A673 (cell line): ENCODE results near the gene SLC7A1. TPM values are rescaled to one million over a fixed set of nuclear protein-coding genes. Genes with fewer than 3 reads are reported as not detected.

Experiments
- BruUV-seq: library from RNA; stranded (reverse); fragments of 400-500 nt; replicated peaks from 2 replicates; lab custom pipeline; 2021; lab: Mats Ljungman, UMichigan
- CTCF ChIA-PET: fragments of 300-600 bp; sonication (Branson Sonifier 250); formaldehyde crosslinking; loops from one replicate; lab custom pipeline; 2022; ENCODE audit warnings: antibody characterized with exemption; lab: Charles Lee
- POLR2A ChIA-PET: fragments of 300-600 bp; sonication (Branson Sonifier 250); formaldehyde crosslinking; loops from one replicate; lab custom pipeline; 2022; ENCODE audit warnings: antibody characterized with exemption; ENCODE audit not compliant: low non-redundant PET; lab: Charles Lee
- DNase-seq: peaks from one replicate; pipeline ENCODE4 v3.0.0-alpha.2; 2015; ENCODE audit warnings: low spot score
- H3K27ac ChIP-seq: fragments of 200-600 bp; sonication (generic); 2 replicates; pipeline ENCODE4 v1.5.1; 2016; ENCODE audit warnings: mixed run types, low read depth, mild to moderate bottlenecking, mixed read lengths, antibody characterized with exemption, low read length; ENCODE audit not compliant: poor library complexity, severe bottlenecking
- H3K27me3 ChIP-seq: fragments of 200-600 bp; sonication (generic); replicated peaks from 2 replicates; pipeline ENCODE4 v1.6.1; 2017; ENCODE audit warnings: mixed run types, low read depth, mild to moderate bottlenecking, mixed read lengths, antibody characterized with exemption, low read length; ENCODE audit not compliant: insufficient read depth, poor library complexity
- H3K36me3 ChIP-seq: fragments of 200-600 bp; sonication (generic); 2 replicates; pipeline ENCODE4 v1.6.1; 2016; ENCODE audit warnings: mixed run types, mild to moderate bottlenecking, mixed read lengths, antibody characterized with exemption, low read length; ENCODE audit not compliant: insufficient read depth, poor library complexity, severe bottlenecking
- H3K4me1 ChIP-seq: fragments of 200-600 bp; sonication (generic); 2 replicates; pipeline ENCODE4 v1.6.1; 2017; ENCODE audit warnings: mixed run types, mild to moderate bottlenecking, mixed read lengths, antibody characterized with exemption, low read length; ENCODE audit not compliant: insufficient read depth, poor library complexity, severe bottlenecking
- H3K4me3 ChIP-seq: fragments of 200-600 bp; sonication (generic); 2 replicates; pipeline ENCODE4 v1.5.1; 2016; ENCODE audit warnings: low read depth, mixed run types, mild to moderate bottlenecking, mixed read lengths, low read length; ENCODE audit not compliant: poor library complexity, severe bottlenecking
- H3K9me3 ChIP-seq: fragments of 200-600 bp; sonication (generic); 2 replicates; pipeline ENCODE4 v1.6.1; 2016; ENCODE audit warnings: mixed run types, low read depth, mild to moderate bottlenecking, mixed read lengths, antibody characterized with exemption, low read length; ENCODE audit not compliant: poor library complexity, severe bottlenecking
- EZH2 ChIP-seq: fragments of 200-600 bp; sonication (generic); IDR thresholded peaks from 2 replicates; pipeline ENCODE4 v1.6.1; 2017; ENCODE audit warnings: borderline replicate concordance, low read depth, mild to moderate bottlenecking, mixed read lengths, antibody characterized with exemption, low read length; ENCODE audit not compliant: poor library complexity, severe bottlenecking
- intact Hi-C: fragments of 100-400 bp; cut with micrococcal nuclease; formaldehyde crosslinking; loops from one replicate; pipeline ENCODE4 v1.10.0; 2022; ENCODE audit not compliant: unreplicated experiment
- total RNA-seq: library from RNA; stranded (reverse); gene quantifications from 2 replicates; pipeline ENCODE4 v1.2.3, GENCODE V29; 2021
- TF ChIP-seq, protein P1 (sequence below): fragments of 300-800, 200-600 bp; sonication (generic); conservative IDR thresholded peaks from 2 replicates; pipeline ENCODE4 v1.5.1; 2017; ENCODE audit warnings: low read depth, mild to moderate bottlenecking, antibody characterized with exemption, low read length, moderate library complexity, mixed read lengths

SLC7A1 gene
- total RNA-seq, 1 experiment from 2014 or later: 81.6 TPM

DNA sequence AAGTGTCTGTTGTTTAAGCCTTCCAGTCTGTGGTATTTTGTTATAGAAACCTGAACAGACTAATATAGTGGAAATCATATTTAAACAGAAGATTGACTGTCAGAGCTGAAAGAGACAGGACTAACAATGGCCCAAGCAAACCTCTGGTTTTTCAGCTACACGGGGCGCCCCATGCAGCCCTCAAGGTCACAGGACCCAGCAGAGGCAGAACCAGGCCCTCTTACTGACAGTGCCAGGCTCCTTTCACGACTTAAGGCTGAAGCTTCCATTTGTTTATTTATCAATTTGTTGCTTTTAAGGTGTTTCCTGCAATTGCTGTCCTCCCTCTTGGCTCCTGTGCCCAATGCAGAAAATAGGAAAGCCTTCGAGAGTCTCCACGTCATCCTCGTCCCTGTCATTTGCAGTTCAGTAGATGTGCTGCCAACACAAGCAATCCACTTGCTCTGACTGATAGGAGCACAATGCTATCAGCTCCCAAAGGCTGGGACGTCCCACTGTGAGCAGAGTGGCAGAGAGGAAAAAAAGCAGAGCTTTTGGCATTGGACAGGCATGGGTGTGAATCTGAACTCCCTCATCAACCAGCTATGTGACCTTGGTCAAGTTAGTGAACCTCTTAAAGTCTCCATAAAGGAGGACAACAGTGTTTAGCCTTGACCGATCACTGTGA lies 10.5 kb upstream of the SLC7A1 start:
- ChIA-PET POLR2A (no interaction called here), CTCF (no interaction called here)
- H3K27me3 ChIP-seq: peaks cover 22% of the 10 kb centered on the region
- no TSS peak for BruUV-seq
- no peak overlapping the region for H3K27ac ChIP-seq
- intact Hi-C loops: no loop called here
- no peaks in the 10 kb centered on the region for H3K36me3 ChIP-seq
- no peaks in the 10 kb centered on the region for H3K4me1 ChIP-seq
- no peak overlapping the region for H3K4me3 ChIP-seq
- no peak for DNase-seq
- no peaks in the 10 kb centered on the region for H3K9me3 ChIP-seq
- TF ChIP-seq, protein P1, sequence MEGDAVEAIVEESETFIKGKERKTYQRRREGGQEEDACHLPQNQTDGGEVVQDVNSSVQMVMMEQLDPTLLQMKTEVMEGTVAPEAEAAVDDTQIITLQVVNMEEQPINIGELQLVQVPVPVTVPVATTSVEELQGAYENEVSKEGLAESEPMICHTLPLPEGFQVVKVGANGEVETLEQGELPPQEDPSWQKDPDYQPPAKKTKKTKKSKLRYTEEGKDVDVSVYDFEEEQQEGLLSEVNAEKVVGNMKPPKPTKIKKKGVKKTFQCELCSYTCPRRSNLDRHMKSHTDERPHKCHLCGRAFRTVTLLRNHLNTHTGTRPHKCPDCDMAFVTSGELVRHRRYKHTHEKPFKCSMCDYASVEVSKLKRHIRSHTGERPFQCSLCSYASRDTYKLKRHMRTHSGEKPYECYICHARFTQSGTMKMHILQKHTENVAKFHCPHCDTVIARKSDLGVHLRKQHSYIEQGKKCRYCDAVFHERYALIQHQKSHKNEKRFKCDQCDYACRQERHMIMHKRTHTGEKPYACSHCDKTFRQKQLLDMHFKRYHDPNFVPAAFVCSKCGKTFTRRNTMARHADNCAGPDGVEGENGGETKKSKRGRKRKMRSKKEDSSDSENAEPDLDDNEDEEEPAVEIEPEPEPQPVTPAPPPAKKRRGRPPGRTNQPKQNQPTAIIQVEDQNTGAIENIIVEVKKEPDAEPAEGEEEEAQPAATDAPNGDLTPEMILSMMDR: no peak
- no peak for TF ChIP-seq EZH2

- Histone ChIP-seq H3K36me3 (no peaks in the 10 kb centered on the region), H3K27ac (no peak overlapping the region), H3K4me1 (peaks cover 6% of the 10 kb centered on the region), H3K27me3 (peaks cover 10% of the 10 kb centered on the region), H3K9me3 (no peaks in the 10 kb centered on the region), H3K4me3 (no peak overlapping the region)
- ChIA-PET CTCF (no interaction called here), POLR2A (no interaction called here)
- no peak for DNase-seq
- TF ChIP-seq, protein P1: no peak
- no peak for TF ChIP-seq EZH2
- intact Hi-C loops: loop anchor here (5.0 kb wide), 1 partner anchor 36 kb away; no protein-coding TSS in a partner anchor
- BruUV-seq: no TSS peak
Observed at GRCh38 chr13:29598321-29598720, 2.8 kb upstream of the SLC7A1 start.

- no peaks in the 10 kb centered on the region for H3K9me3 ChIP-seq
- no peak overlapping the region for H3K4me3 ChIP-seq
- BruUV-seq: no TSS peak
- H3K36me3 ChIP-seq: no peaks in the 10 kb centered on the region
- POLR2A ChIA-PET: no interaction called here
- H3K27ac ChIP-seq: no peak overlapping the region
- TF ChIP-seq, protein P1: no peak
- TF ChIP-seq EZH2: no peak
- DNase-seq: peak; percentile 14
- CTCF ChIA-PET: no interaction called here
- intact Hi-C loops: loop anchor here (5.0 kb wide), 1 partner anchor 35 kb away; no protein-coding TSS in a partner anchor
- peaks cover 9% of the 10 kb centered on the region for H3K27me3 ChIP-seq
- H3K4me1 ChIP-seq: peaks cover 9% of the 10 kb centered on the region
Observed at GRCh38 chr13:29597706-29598105, 2.2 kb upstream of the SLC7A1 start.
